Glomerular endothelial cell (primary cell): ENCODE results near the gene MAPK8. TPM values are rescaled to one million over a fixed set of nuclear protein-coding genes. Genes with fewer than 3 reads are reported as not detected.

ENCODE experiments used
- DNase-seq: peaks from one replicate; pipeline ENCODE4 v3.0.0-alpha.2; 2011; ENCODE audit warnings: low read depth, low spot score; ENCODE audit errors: extremely low read depth
- total RNA-seq: library from RNA; depleted of rRNA; stranded (reverse); fragments of >200 nt; gene quantifications from 2 replicates; pipeline ENCODE4 v1.2.3, GENCODE V29; 2015

Gene MAPK8
- total RNA-seq, 1 donor from 2014 or later: 63.4 TPM

- no peak for DNase-seq
Observed at GRCh38 chr10:48470893-48471805, 164.7 kb downstream of the MAPK8 start.

- no peak for DNase-seq
Observed at GRCh38 chr10:48472501-48473069, 166.1 kb downstream of the MAPK8 start.

GRCh38 chr10:48473704-48474103 is 167.2 kb downstream of the MAPK8 start:
- no peak for DNase-seq

GRCh38 chr10:48474765-48475365 is 168.4 kb downstream of the MAPK8 start:
- DNase-seq: no peak

- DNase-seq: no peak
Observed at GRCh38 chr10:48475943-48476278, 169.4 kb downstream of the MAPK8 start.

GRCh38 chr10:48476279-48476982 is 170.0 kb downstream of the MAPK8 start:
- DNase-seq: no peak

GRCh38 chr10:48477141-48477540 is 170.7 kb downstream of the MAPK8 start:
- DNase-seq: no peak

- no peak for DNase-seq
Observed at GRCh38 chr10:48477616-48478015, 171.1 kb downstream of the MAPK8 start.

- DNase-seq: no peak
Observed at GRCh38 chr10:48478469-48478868, 172.0 kb downstream of the MAPK8 start.

GRCh38 chr10:48478980-48479811 is 172.7 kb downstream of the MAPK8 start:
- DNase-seq: no peak

- no peak for DNase-seq
Observed at GRCh38 chr10:48480397-48481374, 174.2 kb downstream of the MAPK8 start.

- no peak for DNase-seq
Observed at GRCh38 chr10:48481385-48481784, 174.9 kb downstream of the MAPK8 start.

GRCh38 chr10:48482207-48482606 is 175.7 kb downstream of the MAPK8 start:
- DNase-seq: no peak

- no peak for DNase-seq
Observed at GRCh38 chr10:48484911-48485310, 178.4 kb downstream of the MAPK8 start.

- DNase-seq: no peak
Observed at GRCh38 chr10:48485711-48486110, 179.2 kb downstream of the MAPK8 start.

- DNase-seq: no peak
Observed at GRCh38 chr10:48487244-48487643, 180.8 kb downstream of the MAPK8 start.
